DMS79 (cell line): ENCODE results near the gene FNDC3A.
"Not testable (repeated sequence)": the region's sequence is repeated elsewhere in the genome, so short reads cannot be mapped to it uniquely, and the experiment has no call there.

ENCODE experiments used
- DNase-seq: peaks from one replicate; lab custom pipeline; 2025; lab: John Stamatoyannopoulos, UW

FNDC3A gene

DNA sequence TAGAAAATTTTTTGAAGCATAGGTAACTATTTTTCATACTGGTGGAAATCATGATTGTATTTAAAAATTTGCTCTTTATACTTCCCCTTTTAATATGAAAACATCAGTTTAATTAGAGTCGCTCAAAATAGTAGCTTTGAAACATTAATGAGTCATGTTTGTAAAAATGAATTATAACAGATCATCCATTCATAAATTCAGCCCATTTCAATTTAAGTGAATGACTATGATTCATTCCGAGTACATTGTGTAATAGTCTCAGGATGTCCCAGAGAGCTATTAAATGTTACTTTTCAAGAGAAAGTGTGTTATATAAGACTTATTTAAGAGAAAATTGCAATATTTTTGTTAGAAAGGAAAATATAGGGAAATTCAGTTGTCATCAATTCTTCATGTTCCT is 111.0 kb downstream of the FNDC3A start:
- no peak for DNase-seq

DNA sequence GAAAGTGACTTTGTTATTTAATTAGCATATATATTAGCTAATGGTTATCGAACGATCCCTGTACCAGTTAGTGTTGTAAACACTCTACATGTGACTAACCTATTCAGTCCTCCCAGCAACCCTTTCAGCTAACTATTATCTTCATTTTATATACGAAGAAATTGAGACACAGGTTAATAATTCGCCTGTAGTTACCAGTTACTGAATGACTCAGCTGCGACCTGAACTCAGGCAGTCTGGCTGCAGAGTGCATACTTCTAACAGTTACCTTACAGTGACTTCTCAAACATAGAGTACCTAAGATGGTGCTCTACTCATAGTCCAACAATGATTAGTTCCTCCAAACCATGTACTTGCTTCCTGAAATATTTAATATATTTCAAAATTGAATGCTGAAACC is 117.7 kb downstream of the FNDC3A start:
- no peak for DNase-seq

DNA sequence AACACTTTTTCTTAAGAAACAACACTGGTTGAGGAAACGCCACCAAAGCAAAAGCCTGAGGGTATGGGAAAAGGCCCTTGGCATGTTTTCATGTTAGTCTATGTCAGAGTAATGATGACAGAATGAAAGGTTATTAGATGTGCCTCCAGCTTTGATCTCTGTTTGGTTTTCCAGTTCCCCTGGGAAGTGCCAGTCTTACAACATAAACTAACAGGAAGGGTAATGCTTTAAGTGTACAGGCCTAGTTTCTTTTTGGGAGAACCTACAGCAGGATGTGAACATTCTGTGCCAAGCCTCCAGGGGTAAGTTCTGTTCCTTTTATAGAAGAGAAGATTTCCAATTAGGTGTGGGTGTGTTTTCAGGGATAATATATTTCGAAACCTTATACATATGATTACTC is 121.7 kb downstream of the FNDC3A start:
- no peak for DNase-seq

DNA sequence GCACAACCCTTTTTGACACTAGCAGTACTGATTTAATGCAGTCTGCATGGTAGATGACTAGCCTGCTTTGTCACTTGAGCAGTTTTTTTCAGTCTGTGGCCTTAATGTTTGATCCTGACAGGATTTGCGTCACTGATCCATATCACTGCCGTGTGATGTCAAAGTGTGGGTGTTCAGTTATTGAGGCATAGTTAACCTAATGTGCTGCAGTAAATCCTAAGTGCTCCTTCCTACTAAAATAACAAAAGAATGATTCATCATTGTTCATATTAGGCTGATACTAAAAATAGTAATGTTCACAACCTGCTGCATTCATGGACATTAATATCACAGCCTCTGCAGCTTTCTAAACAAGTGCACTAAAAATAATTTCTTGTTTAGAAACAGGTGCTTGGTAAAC is 122.5 kb downstream of the FNDC3A start:
- no peak for DNase-seq

GRCh38 chr13:49098771-49099512 is 123.2 kb downstream of the FNDC3A start:
- DNase-seq, result no peak

DNA sequence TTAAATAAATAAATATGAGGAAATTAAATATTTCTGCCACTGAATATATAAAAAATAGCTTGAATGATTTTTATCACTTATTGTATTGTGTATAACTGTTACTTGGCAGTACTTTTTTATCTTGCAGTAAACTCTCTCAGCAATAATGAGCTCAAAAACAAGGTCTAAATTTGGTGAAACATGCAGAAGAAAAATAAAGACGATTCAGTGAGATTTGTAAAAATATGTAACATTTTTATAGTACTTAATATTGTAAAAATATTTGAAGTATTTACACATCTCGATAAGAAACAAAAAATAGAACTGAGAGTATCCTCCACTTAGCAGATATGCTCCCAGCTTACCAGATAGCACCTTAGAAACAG is 123.8 kb downstream of the FNDC3A start:
- no peak for DNase-seq

DNA sequence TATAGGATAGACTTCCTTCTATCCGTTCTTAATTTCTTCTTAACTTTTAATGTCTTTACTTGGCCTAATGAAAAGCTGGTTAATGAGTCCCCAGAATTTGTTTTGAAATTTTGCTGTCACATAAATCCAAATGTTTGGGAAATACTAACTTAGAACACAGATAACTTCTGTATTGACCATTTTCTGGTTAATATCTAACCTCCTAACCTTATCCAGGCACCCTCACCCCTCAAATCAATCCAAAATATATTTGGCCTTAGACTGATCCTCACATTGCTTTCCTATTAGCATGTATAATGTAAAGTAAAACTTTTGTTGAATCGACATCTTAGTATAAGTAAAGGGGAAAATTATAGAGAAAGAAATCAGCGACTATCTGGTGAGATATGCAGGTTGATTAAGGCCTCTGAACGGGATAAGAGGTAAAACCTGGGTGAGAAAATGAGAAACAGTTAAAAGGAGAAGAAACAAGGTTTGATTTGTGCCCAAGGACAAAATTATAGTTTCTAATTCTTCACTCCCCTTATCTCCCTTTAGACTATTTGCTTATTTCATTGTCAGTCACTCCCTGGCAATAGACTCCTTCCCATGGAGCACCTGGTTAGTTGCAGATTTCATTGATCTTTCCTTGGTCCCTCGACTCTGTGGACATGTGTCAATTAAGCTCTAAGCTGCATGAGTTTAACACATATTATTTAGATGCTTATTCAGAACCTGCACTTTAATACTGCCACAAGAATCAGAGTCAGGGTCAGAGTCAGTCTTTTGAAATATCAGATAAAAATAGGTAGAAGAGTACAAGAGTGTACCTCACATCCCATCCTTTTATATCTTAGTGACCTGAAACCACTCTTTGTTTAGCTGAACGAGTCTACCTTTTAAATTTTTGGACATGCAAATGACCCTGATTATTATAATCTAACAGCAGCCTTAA is 125.2 kb downstream of the FNDC3A start:
- no peak for DNase-seq

- DNase-seq, result no peak
Observed at GRCh38 chr13:49108196-49108595, 132.5 kb downstream of the FNDC3A start.

DNA sequence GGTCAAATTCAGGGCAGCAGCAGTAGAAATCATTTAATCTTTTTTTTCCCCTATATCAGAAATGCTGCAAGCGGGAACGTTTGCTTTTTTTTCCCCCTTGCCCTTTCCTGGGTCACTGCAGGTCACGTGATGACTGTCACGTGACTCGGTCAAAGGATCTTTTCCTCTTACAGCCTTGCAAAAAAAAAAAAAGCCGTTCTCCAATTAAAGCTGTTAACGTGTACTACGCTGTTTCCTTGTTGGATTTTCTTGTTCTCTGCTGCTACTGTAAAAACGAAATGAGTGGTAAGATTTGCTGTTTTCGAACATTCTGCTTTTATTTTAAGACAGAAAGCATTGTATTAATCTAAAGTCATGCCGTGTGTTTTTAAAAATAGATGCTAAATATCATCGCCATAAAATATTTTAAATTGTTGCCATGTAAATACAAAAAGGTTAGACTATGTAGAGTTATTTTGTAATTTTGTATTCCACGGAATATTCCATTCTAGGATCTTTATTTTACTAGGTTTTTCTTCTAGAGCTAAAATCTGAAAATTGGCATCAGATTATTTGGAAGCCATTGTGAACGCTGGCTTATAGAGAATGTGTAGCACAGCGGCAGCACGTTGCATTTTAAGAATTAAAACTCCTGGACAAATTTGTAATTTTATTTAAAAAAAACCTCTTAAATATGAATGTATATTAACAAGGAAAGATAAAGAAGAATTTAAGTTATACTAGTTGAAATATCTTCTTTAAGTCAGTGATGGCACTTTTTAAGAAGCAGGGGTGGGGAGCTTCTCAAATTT is 134.6 kb downstream of the FNDC3A start:
- DNase-seq, result peak; percentile 63

GRCh38 chr13:49110913-49111170 is 135.1 kb downstream of the FNDC3A start:
- no peak for DNase-seq

DNA sequence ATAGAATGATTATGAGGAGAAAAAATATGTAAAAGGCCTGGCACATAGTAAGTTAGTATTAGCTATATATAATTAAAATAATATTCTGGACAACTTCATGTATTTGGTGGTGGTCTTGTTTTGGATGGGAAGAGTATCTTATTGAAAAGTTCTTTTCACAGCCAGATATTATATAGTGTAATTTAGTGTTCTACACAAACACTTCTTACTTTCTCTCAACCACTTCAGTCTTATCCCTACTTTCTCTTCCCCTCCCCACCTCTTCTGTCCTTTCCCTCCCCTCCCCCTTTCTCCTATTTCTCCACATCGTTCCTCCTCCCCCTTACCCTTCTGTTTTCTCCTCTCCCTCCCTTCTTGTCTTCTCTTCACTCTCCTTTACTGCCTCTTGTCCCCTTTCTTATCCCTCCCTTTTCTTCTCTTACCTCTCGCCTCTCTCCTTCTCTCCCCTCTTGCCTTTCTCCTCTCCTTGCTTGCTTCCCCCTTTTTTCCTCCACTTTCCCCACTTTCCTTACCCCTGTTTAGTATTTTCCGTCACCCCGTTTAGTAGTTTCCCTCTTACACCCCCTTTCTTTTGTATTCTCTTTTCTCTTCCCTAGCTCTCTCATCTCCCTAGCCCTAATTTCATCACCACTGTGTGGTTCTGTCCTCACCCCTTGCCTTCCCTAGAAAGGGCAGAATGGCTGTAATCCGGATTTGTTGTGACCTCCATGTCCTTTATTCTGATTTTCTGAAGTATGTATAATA is 137.2 kb downstream of the FNDC3A start:
- DNase-seq, result no peak

GRCh38 chr13:49113526-49114286 is 138.0 kb downstream of the FNDC3A start:
- DNase-seq, result no peak

DNA sequence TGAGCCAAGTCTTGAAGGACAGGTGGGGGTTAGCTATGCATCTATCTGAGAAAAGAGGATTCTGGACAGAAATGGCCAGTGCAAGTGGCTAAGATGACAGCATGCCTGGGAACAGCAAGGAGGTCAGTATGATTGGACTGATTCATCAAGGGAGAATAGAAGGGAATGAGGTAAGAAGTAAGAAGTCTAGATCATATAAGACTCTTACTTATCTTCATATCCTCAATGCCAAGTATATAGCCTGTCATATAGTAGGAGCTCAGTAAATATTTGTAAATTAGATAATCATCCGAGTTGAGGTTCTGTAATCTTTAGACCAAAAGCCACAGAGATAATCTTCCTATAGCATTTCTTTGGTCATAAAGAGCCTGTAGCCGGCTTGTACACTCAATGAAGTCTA is 141.2 kb downstream of the FNDC3A start:
- no peak for DNase-seq

DNA sequence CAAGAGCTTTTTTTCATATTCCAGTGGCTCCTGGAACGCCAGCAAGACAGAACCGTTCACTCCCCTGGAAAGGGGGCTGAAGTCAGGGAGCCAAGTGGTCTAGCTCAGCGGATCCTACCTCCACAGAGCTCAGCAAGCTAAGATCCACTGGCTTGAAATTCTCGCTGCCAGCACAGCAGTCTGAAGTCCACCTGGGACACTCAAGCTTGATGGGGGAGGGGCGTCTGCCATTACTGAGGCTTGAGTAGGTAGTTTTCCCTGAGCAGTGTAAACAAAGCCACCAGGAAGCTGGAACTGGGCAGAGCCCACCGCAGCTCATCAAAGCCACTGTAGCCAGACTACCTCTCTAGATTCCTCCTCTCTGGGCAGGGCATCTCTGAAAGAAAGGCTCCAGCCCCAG is 142.7 kb downstream of the FNDC3A start:
- DNase-seq, result not testable (repeated sequence)

GRCh38 chr13:49124693-49125304 is 149.1 kb downstream of the FNDC3A start:
- DNase-seq, result no peak

DNA sequence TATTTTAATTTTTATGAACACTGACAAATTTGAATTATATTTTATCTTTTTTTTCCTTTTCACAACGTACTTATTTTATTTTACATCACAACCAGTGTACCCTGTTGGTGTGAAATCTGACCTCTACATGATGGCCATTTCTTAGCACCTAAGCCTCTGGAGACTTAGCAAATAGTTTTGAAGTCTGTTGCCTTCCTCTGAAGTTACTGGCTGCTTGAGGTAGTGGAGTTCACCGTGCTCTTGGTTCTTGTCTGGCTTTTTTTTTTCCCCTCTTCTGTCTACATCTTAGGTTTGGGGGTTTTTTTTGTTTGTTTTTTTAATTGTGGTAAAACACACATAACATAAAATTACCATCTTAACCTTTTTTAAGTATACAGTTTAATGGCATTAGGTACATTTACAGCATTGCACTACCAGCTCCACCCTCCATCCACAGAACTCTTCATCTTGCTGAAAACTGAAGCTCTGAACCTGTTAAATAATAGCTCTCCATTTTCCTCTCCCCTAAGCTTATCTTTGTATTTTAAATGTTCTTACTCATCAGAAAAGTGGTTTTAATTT is 150.3 kb downstream of the FNDC3A start:
- DNase-seq, result no peak

- no peak for DNase-seq
Observed at GRCh38 chr13:49132479-49133002, 156.8 kb downstream of the FNDC3A start.

GRCh38 chr13:49134305-49134704 is 158.6 kb downstream of the FNDC3A start:
- no peak for DNase-seq

DNA sequence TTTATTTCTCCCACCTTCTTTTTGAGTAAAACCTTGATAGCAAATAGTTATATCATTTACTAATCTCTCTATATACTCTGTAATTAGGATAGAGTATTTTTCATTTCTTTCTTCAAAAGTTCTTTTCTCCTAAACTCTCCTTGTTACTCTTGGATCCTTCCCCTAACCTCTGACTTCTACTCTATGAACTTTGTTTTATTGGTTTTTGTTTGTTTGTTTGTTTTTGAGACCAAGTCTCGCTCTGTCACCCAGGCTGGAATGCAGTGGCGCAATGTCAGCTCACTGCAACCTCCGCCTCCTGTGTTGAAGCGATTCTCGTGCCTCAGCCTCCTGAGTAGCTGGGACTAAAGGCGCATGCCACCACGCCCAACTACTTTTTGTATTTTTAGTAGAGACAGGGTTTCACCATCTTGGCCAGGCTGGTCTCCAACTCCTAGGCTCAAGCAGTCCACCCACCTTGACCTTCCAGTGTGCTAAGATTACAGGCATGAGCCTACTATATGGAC is 161.5 kb downstream of the FNDC3A start:
- not testable (repeated sequence) for DNase-seq
